ENCODE measurements around the gene TMEM119.
A peak's percentile ranks its signal among the peaks of the same experiment; 100 is the strongest.
"Not testable (repeated sequence)": the region's sequence is repeated elsewhere in the genome, so short reads cannot be mapped to it uniquely, and the experiment has no call there.

The TMEM119 gene

DNA sequence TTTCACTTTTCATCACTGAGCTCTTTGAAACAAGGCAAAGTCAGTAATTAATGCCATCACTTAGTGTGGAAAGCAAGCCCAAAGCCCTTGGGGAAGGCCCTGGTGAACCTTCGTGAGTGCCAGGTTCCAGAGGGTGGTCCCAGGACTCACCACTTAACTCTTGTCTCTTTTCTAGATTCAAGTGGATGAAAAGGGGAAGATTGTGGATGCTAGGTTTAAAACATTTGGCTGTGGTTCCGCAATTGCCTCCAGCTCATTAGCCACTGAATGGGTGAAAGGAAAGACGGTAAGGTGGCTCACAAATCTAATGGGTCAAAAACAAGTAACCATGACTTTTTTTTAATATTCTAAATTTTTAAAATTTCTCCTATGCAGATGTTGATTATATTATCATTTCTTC lies 32.7 kb downstream of the TMEM119 start:
- no peak for DNase-seq (ENCODE audit: low spot score)

DNA sequence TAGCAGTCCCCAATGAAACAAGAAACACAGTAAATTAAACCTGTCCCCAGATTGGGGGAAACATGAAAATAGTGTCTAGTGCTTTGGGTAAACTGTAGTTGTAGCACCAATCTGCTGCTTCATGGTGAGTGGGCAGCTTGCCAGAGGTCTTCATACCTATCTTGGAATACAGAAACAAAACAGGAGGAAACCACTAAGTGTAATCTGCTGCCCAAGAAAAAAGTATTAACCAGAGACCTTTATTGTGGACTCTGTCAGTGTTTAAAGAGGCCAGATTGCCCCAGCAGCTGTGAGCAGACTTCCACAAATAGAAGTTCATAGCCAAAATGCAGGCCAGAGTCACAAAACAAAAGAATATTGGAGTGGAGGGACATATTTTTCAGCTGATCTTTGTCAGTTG lies 33.2 kb downstream of the TMEM119 start:
- DNase-seq (ENCODE audit: low spot score) = no peak

DNA sequence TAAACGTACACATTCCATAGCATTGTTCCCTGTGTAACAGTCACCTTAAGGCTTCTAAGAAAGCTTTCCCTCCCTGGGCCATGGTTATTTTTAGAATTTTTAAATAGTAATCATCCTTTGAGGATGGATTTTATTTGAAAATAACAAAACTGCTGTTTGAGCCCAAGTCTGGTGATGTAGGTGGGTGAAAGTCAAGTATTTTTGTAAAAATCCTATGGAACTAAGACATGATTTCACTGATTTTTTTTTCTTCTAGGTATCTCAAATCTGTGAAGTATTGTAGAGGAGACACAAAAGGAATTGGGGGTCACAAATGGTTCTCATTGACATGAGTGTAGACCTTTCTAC lies 34.1 kb downstream of the TMEM119 start:
- no peak for DNase-seq (ENCODE audit: low spot score)

DNA sequence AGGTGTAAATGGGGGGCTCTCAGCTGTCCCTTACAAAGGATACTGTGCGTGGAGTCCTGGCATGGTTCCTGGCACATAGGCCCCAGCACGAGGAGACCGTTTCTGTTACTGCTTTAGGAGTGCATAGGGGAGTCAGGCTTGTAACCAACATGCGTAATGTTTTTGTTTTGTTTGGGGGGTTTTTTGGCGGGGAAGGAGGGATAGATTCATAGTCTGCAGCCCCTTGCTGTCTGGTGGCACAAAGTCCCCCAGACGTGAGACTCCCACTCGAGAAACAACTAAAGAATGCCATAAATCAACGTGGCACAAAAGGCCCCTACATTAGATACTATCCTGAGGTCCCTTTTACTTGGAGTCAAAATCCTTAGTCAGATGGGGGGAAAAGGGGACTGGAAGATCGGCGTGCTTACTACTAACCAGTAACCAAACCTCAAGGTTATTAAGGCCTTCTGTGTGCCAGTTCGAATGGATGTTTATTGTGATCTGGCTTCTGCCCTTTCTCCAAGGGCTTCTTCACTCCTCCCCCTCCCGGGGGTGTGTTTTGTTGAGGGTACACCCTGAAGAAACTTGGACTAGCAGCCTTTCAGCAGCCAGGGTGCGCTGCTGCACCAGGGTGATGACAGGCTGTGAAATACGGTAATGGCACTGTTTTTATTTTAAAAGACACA lies 34.6 kb downstream of the TMEM119 start:
- DNase-seq (ENCODE audit: low spot score) = peak; percentile 85

DNA sequence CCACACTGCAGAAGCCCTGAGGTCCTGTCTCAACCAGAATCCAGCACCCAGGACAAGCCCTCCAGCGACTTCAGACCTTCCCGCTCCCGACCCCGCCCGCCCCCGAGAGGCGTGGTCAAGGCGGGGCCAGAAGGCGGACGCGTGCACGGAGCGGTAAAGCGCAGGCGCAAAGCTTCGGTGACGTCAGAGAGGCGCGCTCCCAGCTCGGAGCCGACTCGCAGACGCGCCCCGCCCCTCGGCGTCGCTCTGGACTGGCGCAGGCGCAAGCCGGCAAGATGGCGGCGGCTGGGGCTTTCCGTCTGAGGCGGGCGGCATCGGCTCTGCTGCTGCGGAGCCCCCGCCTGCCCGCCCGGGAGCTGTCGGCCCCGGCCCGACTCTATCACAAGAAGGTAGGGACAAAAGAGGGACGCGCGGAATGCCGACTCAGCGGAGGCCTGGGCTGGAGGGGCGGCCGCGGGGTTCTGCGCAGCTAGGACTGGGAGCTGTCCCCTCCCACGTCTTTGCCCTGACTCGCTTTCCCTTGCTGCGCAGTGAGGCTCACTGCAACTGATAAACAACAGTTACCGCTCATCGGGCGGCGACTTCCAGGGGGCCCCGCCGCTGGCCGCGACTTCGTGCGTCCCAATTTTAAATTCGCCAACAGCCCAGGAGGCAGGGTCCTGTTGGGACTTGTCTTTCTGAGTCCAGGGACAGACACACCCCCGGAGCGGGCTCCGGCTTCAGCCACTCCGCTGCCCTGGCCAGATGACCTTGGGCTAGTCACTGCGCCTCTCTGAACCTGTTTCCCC lies 35.3 kb downstream of the TMEM119 start, which contains the start of gene ISCU:
Gene ISCU (plus strand): TSS at position 249 of the 788 bp plus-strand sequence. CDS start 27 bp downstream, at position 276.
- peak; percentile 99 for DNase-seq (ENCODE audit: low spot score)

DNA sequence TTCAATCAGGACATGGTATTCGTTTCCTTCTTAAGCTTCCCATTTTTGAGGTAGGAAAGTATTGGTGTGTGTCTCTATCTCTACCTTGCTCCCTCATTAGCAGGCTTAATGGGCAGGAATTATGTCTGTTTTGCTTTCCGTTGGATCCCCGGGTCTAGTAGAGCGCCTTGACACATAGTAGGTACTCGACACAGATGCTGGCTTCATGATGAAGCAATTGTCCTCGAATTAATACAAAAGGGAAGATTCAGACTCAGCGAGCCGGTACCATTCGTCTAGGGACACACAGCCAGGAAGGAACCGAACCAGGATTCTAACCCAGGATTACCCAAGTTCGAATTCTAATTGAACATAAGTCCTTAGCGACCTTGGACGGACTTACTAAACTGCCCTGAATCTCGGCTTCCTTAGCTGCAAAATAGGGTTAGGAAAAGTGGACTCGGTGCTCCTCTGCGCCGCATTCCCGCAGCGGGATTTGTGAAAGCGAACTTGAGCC lies 36.0 kb downstream of the TMEM119 start:
- no peak for DNase-seq (ENCODE audit: low spot score)

DNA sequence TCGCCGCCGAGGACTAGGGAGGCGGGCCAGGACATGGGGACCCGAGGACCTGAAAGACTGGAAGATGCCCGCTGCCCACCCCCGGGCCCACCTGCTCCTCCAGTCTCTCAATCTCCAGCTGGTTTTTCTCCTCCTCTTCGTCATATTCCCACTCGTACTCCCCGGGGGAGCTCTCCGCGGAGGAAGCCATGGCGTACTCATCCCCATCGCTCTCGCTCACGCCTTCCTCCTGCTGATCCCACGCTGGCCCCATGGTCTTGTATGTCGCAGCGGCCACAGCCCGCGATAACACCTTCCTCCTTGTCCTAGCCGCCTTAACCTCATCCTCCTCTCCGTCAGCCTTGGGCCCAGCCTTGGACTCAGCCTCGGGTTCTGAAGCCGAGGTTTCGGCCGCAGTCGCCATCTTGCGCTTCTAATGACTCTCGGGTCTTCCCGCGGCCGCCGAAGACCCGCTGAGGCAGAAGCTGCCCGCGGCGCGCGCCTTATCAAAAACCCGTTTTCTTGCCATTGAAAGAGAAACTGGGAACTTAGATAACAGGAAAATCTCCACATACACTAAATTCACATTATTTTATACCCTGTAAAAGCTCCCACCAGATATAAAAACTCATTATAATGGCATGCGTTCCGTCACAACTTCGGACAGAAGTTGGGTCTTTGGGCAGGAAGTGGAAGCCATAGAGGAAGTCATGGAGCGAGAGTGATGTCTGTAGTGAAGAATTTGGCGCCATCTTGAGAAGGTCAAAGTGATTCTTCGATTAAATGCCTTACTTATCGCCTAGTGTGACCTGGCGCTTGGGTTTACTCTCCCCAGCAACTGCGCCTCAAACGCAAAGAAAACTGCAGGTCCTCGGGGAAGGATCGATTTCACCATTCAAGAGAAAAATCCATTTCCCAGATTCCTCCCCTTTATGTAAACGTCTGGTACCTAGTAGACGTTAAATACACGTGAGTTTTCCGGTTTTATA lies 36.8 kb downstream of the TMEM119 start, which contains the start of gene SART3:
Gene SART3 (minus strand): TSS at position 422 of the 968 bp plus-strand sequence. CDS start 19 bp downstream, at position 403.
- DNase-seq (ENCODE audit: low spot score) = peak; percentile 90

DNA sequence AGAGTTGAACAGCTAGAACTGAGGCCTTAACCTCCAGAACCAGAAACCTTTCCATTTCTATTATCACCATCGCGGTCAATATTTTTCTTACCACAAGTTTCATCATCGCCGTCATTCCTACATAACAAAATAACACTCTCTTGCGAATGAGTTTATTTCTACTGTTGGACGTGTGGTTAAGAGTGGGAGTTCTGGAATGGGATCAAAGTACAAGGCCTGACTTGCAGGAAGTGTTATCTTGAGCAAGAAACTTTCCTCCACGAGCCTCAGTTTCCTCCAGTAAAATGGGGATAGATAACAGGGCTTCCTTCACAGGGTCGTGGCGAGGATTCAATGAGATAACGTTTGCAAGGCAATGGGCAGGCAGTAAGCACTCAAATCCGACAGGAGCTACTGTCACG lies 37.6 kb downstream of the TMEM119 start:
- DNase-seq (ENCODE audit: low spot score) = no peak

DNA sequence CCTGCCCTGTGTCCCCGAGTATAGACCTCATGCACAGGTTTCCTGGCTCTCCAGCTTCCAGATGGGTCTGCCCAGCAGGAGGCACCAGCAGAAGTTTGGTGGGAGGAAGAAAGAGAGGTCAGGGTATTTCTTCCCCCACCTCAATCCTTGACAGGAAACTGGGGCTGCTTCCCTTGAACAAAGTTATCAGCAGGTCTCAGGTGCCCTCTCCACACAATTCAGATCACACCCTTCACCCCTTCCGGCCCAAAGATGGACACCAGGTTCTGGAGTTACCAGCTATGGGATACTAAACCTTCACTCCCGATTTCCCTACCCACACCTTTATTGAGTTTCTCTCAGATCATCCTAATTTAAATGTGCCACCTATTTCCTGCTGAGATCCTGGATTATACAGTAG lies 38.1 kb downstream of the TMEM119 start:
- DNase-seq (ENCODE audit: low spot score) = no peak

DNA sequence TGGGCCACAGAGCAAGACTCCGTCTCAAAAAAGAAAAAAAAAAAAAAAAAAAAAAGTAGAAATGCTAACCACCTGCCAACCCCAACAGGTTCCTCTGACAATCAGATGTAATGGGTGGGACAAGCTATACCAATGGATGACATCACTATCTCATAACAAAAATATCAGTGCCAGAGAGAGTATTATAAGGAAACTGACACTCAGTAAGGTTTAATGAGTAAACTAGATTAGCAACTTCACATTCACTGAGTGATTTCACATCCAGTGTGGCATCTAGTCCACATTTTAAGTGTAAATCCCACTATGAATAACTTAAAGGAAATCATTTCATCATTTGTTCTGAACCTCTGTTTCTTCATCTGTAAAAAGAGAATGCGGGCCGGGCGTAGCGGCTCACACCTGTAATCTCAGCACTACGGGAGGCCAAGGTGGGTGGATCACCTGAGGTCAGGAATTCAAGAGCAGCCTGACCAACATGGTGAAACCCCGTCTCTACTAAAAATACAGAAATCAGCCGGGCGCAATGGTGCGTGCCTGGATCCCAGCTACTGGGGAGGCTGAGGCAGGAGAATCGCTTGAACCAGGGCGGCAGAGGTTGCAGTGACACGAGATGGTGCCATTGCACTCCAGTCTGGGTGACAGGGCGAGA lies 38.8 kb downstream of the TMEM119 start:
- DNase-seq (ENCODE audit: low spot score) = no peak

GRCh38 chr12:108555383-108555782 lies 42.5 kb downstream of the TMEM119 start:
- DNase-seq (ENCODE audit: low spot score) = not testable (repeated sequence)

GRCh38 chr12:108553799-108554198 lies 44.1 kb downstream of the TMEM119 start:
- no peak for DNase-seq (ENCODE audit: low spot score)

DNA sequence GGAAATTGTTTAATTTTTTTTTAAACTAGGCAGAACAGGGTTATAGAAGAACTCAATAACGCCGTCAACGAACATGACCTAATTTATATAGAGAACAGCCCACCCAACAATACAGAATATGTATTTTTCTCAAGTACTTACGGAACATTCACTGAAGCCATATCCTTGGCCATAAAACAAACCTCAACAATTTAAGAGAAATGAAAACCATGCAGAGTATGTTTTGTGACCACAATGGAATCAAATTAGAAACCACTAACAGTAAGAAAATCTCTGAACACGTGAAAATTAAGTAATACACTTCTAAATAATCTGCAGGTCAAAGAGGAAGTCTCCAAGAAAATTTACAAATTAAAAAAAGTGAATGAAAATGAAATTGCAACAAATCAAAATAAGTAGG lies 46.3 kb downstream of the TMEM119 start:
- no peak for DNase-seq (ENCODE audit: low spot score)

GRCh38 chr12:108548954-108549521 lies 48.8 kb downstream of the TMEM119 start:
- DNase-seq (ENCODE audit: low spot score) = no peak

GRCh38 chr12:108547686-108548085 lies 50.2 kb downstream of the TMEM119 start:
- DNase-seq (ENCODE audit: low spot score) = no peak

DNA sequence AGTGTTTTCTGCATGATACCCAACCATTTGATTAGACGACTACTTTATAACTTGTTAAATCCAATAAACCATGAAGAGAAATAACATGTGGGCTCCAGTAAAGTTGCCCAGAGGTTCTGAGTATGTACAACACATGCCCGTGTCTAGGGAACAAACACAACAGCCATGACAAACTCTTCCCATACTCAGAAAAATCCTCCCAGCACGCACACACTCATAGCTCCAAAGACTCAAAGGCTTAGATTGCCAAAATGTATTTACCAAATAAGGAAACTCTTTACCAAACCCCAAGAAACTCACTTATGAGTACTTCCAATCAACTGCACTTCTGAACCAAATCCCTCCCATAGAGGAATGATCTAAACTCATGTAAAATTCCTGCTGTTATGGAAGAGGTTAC lies 54.2 kb downstream of the TMEM119 start:
- no peak for DNase-seq (ENCODE audit: low spot score)

GRCh38 chr12:108542320-108542719 lies 55.6 kb downstream of the TMEM119 start:
- no peak for DNase-seq (ENCODE audit: low spot score)
